SK-N-DZ (cell line): ENCODE measurements around the gene PPP1R1C.
"Not testable (repeated sequence)": the region's sequence is repeated elsewhere in the genome, so short reads cannot be mapped to it uniquely, and the experiment has no call there.

Source experiments
- DNase-seq: peaks from one replicate; pipeline ENCODE4 v3.0.0-alpha.2; 2015; ENCODE audit warnings: low spot score

PPP1R1C gene

GRCh38 chr2:182014284-182014683 is 28.6 kb downstream of the PPP1R1C start:
- no peak for DNase-seq

- DNase-seq: no peak
Observed at GRCh38 chr2:182015334-182016109, 29.9 kb downstream of the PPP1R1C start.

- no peak for DNase-seq
Observed at GRCh38 chr2:182018218-182018617, 32.6 kb downstream of the PPP1R1C start.

- no peak for DNase-seq
Observed at GRCh38 chr2:182019731-182020130, 34.1 kb downstream of the PPP1R1C start.

- DNase-seq: no peak
Observed at GRCh38 chr2:182020286-182021070, 34.8 kb downstream of the PPP1R1C start.

- no peak for DNase-seq
Observed at GRCh38 chr2:182023235-182023634, 37.6 kb downstream of the PPP1R1C start.

- not testable (repeated sequence) for DNase-seq
Observed at GRCh38 chr2:182030875-182031274, 45.2 kb downstream of the PPP1R1C start.

- DNase-seq: no peak
Observed at GRCh38 chr2:182031956-182032355, 46.3 kb downstream of the PPP1R1C start.

GRCh38 chr2:182033449-182033848 is 47.8 kb downstream of the PPP1R1C start:
- DNase-seq: no peak

GRCh38 chr2:182038576-182038975 is 52.9 kb downstream of the PPP1R1C start:
- no peak for DNase-seq

GRCh38 chr2:182043021-182043420 is 57.4 kb downstream of the PPP1R1C start:
- DNase-seq: no peak

- no peak for DNase-seq
Observed at GRCh38 chr2:182043861-182044260, 58.2 kb downstream of the PPP1R1C start.

- DNase-seq: no peak
Observed at GRCh38 chr2:182047544-182047943, 61.9 kb downstream of the PPP1R1C start.

GRCh38 chr2:182048088-182048487 is 62.4 kb downstream of the PPP1R1C start:
- no peak for DNase-seq

- no peak for DNase-seq
Observed at GRCh38 chr2:182048621-182049020, 63.0 kb downstream of the PPP1R1C start.

- no peak for DNase-seq
Observed at GRCh38 chr2:182049372-182050148, 63.9 kb downstream of the PPP1R1C start.

- DNase-seq: no peak
Observed at GRCh38 chr2:182050333-182051135, 64.9 kb downstream of the PPP1R1C start.

GRCh38 chr2:182055993-182056392 is 70.3 kb downstream of the PPP1R1C start:
- DNase-seq: no peak

GRCh38 chr2:182057002-182057401 is 71.3 kb downstream of the PPP1R1C start:
- no peak for DNase-seq

GRCh38 chr2:182058056-182058455 is 72.4 kb downstream of the PPP1R1C start:
- no peak for DNase-seq

- no peak for DNase-seq
Observed at GRCh38 chr2:182061739-182062138, 76.1 kb downstream of the PPP1R1C start.
